ENCODE results near the gene R3HDM1.

- TF ChIP-seq, protein P1, sequence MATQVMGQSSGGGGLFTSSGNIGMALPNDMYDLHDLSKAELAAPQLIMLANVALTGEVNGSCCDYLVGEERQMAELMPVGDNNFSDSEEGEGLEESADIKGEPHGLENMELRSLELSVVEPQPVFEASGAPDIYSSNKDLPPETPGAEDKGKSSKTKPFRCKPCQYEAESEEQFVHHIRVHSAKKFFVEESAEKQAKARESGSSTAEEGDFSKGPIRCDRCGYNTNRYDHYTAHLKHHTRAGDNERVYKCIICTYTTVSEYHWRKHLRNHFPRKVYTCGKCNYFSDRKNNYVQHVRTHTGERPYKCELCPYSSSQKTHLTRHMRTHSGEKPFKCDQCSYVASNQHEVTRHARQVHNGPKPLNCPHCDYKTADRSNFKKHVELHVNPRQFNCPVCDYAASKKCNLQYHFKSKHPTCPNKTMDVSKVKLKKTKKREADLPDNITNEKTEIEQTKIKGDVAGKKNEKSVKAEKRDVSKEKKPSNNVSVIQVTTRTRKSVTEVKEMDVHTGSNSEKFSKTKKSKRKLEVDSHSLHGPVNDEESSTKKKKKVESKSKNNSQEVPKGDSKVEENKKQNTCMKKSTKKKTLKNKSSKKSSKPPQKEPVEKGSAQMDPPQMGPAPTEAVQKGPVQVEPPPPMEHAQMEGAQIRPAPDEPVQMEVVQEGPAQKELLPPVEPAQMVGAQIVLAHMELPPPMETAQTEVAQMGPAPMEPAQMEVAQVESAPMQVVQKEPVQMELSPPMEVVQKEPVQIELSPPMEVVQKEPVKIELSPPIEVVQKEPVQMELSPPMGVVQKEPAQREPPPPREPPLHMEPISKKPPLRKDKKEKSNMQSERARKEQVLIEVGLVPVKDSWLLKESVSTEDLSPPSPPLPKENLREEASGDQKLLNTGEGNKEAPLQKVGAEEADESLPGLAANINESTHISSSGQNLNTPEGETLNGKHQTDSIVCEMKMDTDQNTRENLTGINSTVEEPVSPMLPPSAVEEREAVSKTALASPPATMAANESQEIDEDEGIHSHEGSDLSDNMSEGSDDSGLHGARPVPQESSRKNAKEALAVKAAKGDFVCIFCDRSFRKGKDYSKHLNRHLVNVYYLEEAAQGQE (IDR thresholded peaks at IDR 0.05; ENCODE audit: borderline replicate concordance), result no peak
- no peak for TF ChIP-seq RAD21 (conservative IDR thresholded peaks at IDR 0.05)
Measured at GRCh38 chr2:135532581-135532980, 1.3 kb downstream of the R3HDM1 start.
